K562 (cell line): Measurements from ENCODE around the gene RPS6KA2. TPM values are rescaled to one million over a fixed set of nuclear protein-coding genes. Genes with fewer than 3 reads are reported as not detected.

Experiments
- ATAC-seq: fragments of 200-7000 bp; cut with Tn5 transposase; 3 replicates; pipeline ENCODE4 v1.9.1; 2020; ENCODE audit warnings: moderate library complexity
- BruUV-seq: library from RNA; stranded (reverse); fragments of 400-500 nt; replicated peaks from 2 replicates; lab custom pipeline; 2021; lab: Mats Ljungman, UMichigan
- CTCF ChIA-PET: fragments of 300-600 bp; formaldehyde crosslinking; extraction: SDS; loops from one replicate; lab custom pipeline; 2021; ENCODE audit warnings: low intra/inter-chr PET ratio; lab: Yijun Ruan, JAX
- POLR2A ChIA-PET: fragments of 300-600, 350-650 bp; sonication (Branson Sonifier 250); formaldehyde crosslinking; extraction: SDS; loops from one replicate; lab custom pipeline; 2021; ENCODE audit warnings: antibody characterized with exemption, inconsistent platforms; lab: Yijun Ruan, JAX
- DNase-seq, 4 experiments: peaks; one replicate each; pipeline versions ENCODE4 v3.0.0 to v3.0.0-alpha.2; 2011 to 2018; ENCODE audit warnings: low spot score in 3 of 4, mixed read lengths in 3 of 4; ENCODE audit errors: extremely low read depth in 1 of 4
- FAIRE-seq: peaks from 2 replicates; lab custom pipeline; 2011; peaks lifted over from hg19 to GRCh38; lab: Jason Lieb, UNC
- H2AFZ ChIP-seq: 2 replicates; pipeline ENCODE4 v1.6.0; 2011; ENCODE audit warnings: low read depth, low read length, control low read depth, inconsistent platforms
- H3K27ac ChIP-seq: fragments of 200-600 bp; 3 replicates; pipeline ENCODE4 v1.8.0; 2011; ENCODE audit warnings: low read depth, mild to moderate bottlenecking, control low read depth, inconsistent platforms, low read length, moderate library complexity, mixed read lengths; ENCODE audit errors: extremely low read depth
- H3K27me3 ChIP-seq, 2 experiments: fragments of 300-600 bp in 1 of 2; 2 replicates in 1 of 2; 3 replicates in 1 of 2; pipeline versions ENCODE4 v1.6.0 to v1.8.0; 2011; ENCODE audit warnings: inconsistent platforms in 2 of 2, low read length in 2 of 2, mild to moderate bottlenecking in 1 of 2, mixed read lengths in 1 of 2, moderate library complexity in 1 of 2; ENCODE audit not compliant: control insufficient read depth in 2 of 2, insufficient read depth in 2 of 2
- H3K36me3 ChIP-seq: fragments of 300-600 bp; 3 replicates; pipeline ENCODE4 v1.8.0; 2011; ENCODE audit warnings: mild to moderate bottlenecking, low read length, inconsistent platforms; ENCODE audit not compliant: control insufficient read depth, insufficient read depth
- H3K4me1 ChIP-seq, 2 experiments: fragments of 200-600 bp in 1 of 2; replicated peaks in 1 of 2; 2 replicates in 1 of 2; 3 replicates in 1 of 2; pipeline versions ENCODE4 v1.5.1 to v1.8.0; 2011; ENCODE audit warnings: inconsistent platforms in 2 of 2, low read length in 2 of 2, mild to moderate bottlenecking in 1 of 2, mixed read lengths in 1 of 2, moderate library complexity in 1 of 2; ENCODE audit not compliant: control insufficient read depth in 2 of 2, insufficient read depth in 2 of 2
- H3K4me2 ChIP-seq: 2 replicates; pipeline ENCODE4 v1.6.1; 2011; ENCODE audit warnings: low read length, control low read depth, inconsistent platforms, mixed read lengths; ENCODE audit not compliant: insufficient read depth
- H3K4me3 ChIP-seq: fragments of 200-600 bp; sonication (generic), shearing (Covaris generic); 2 replicates; pipeline ENCODE4 v1.5.1; 2016; ENCODE audit warnings: control low read depth, inconsistent platforms
- H3K79me2 ChIP-seq: fragments of 200-600 bp; 3 replicates; pipeline ENCODE4 v1.8.0; 2011; ENCODE audit warnings: low read length, inconsistent platforms; ENCODE audit not compliant: control insufficient read depth, insufficient read depth
- H3K9ac ChIP-seq, 2 experiments: 2 replicates each; pipeline versions ENCODE4 v1.6.0 to v1.6.1; 2011; ENCODE audit warnings: low read depth in 2 of 2, low read length in 2 of 2, control low read depth in 1 of 2, inconsistent platforms in 1 of 2, mild to moderate bottlenecking in 1 of 2, mixed read lengths in 1 of 2; ENCODE audit not compliant: insufficient read depth in 1 of 2
- H3K9me1 ChIP-seq: one replicate; pipeline ENCODE4 v1.6.0; 2011; ENCODE audit warnings: inconsistent platforms, mild to moderate bottlenecking, low read length, moderate library complexity; ENCODE audit not compliant: control insufficient read depth, insufficient read depth
- H3K9me3 ChIP-seq: replicated peaks from 2 replicates; pipeline ENCODE4 v1.5.1; 2011; ENCODE audit warnings: low read depth, low read length, inconsistent platforms; ENCODE audit not compliant: control insufficient read depth, insufficient read depth
- H4K20me1 ChIP-seq: replicated peaks from 2 replicates; pipeline ENCODE4 v1.6.1; 2011; ENCODE audit warnings: low read length, inconsistent platforms, mixed read lengths; ENCODE audit not compliant: control insufficient read depth, insufficient read depth
- GTF2E2 ChIP-seq: fragments of 200-800 bp; sonication (Bioruptor generic); IDR thresholded peaks from 2 replicates; pipeline ENCODE4 v1.6.1; 2016; ENCODE audit warnings: missing genetic modification characterization, missing compliant biosample characterization
- MYNN ChIP-seq, 2 experiments: sonication (generic); formaldehyde crosslinking in 1 of 2; IDR thresholded peaks; 2 replicates each; pipeline versions ENCODE4 v1.5.0 to v1.6.1; 2016 to 2020; ENCODE audit warnings: antibody characterized with exemption in 1 of 2, missing genetic modification reagents in 1 of 2
- NFRKB ChIP-seq: fragments of 450-650 bp; IDR thresholded peaks from 2 replicates; pipeline ENCODE4 v1.6.1; 2016; ENCODE audit warnings: low read depth
- TCF7L2 ChIP-seq: fragments of 150-350 bp; IDR thresholded peaks from 2 replicates; pipeline ENCODE4 v1.6.1; 2016; ENCODE audit warnings: low read depth, mild to moderate bottlenecking, low read length, moderate library complexity
- YBX1 ChIP-seq: fragments of 450-650 bp; IDR thresholded peaks from 2 replicates; pipeline ENCODE4 v1.7.1; 2016; ENCODE audit warnings: mild to moderate bottlenecking
- ZNF707 ChIP-seq: fragments of 250-450 bp; sonication (Bioruptor Pico); conservative IDR thresholded peaks from 2 replicates; pipeline ENCODE4 v1.8.0; 2022; ENCODE audit warnings: inconsistent platforms, mild to moderate bottlenecking, moderate library complexity
- WGBS: fragments of 100-300 bp; shearing (Covaris generic); methylation state at CpG from one replicate; pipeline ENCODE4 v1.1.6; 2016; ENCODE audit warnings: low coverage, mixed read lengths; ENCODE audit not compliant: insufficient coverage; ENCODE audit errors: missing lambda C conversion rate; 5-methylcytosine and 5-hydroxymethylcytosine counted together
- in situ Hi-C: fragments of 300-500 bp; cut with MboI; formaldehyde crosslinking; loops from 4 replicates; pipeline ENCODE4 v1.15.0; 2018; ENCODE audit warnings: inconsistent platforms, mixed read lengths
- intact Hi-C: fragments of 100-400 bp; cut with micrococcal nuclease; formaldehyde crosslinking; loops from 2 replicates; pipeline ENCODE4 v1.14.2; 2022
- polyA plus RNA-seq, 8 experiments: library from polyadenylated mRNA; depleted of rRNA in 4 of 8; stranded (reverse) in 5 of 8; unstranded in 3 of 8; fragments of >200 nt; fragmentation: Nextera tagmentation in 2 of 8; fragmentation: Illumina TruSeq in 1 of 8; extraction: Ambion mirVana in 2 of 8; extraction: Trizol in 1 of 8; gene quantifications; 2 replicates each; pipeline versions ENCODE4 v1.2.1 to v1.2.3, GENCODE V29; 2011 to 2014; ENCODE audit warnings: inconsistent platforms in 1 of 8, missing spikeins in 1 of 8
- total RNA-seq, 7 experiments: library from RNA; depleted of rRNA in 6 of 7; stranded (reverse); fragments of >200 nt in 6 of 7; fragmentation: Illumina TruSeq in 2 of 7; extraction: Trizol in 2 of 7; gene quantifications; 2 replicates each; pipeline versions ENCODE4 v1.2.1 to v1.2.3, GENCODE V29; 2011 to 2021; ENCODE audit warnings: low replicate concordance in 1 of 7
- TF ChIP-seq, protein P1 (sequence below): IDR thresholded peaks from 2 replicates; pipeline ENCODE4 v1.6.1; 2012; ENCODE audit warnings: low read depth, low read length, improper control_type of control experiment, borderline replicate concordance

Gene RPS6KA2
- total and polyA plus RNA-seq, 9 of the 15 experiments (the other 6 are each of a cell fraction or from before 2014, with no cell fraction given), result 0.29 to 1.00 (median 0.53) TPM

DNA sequence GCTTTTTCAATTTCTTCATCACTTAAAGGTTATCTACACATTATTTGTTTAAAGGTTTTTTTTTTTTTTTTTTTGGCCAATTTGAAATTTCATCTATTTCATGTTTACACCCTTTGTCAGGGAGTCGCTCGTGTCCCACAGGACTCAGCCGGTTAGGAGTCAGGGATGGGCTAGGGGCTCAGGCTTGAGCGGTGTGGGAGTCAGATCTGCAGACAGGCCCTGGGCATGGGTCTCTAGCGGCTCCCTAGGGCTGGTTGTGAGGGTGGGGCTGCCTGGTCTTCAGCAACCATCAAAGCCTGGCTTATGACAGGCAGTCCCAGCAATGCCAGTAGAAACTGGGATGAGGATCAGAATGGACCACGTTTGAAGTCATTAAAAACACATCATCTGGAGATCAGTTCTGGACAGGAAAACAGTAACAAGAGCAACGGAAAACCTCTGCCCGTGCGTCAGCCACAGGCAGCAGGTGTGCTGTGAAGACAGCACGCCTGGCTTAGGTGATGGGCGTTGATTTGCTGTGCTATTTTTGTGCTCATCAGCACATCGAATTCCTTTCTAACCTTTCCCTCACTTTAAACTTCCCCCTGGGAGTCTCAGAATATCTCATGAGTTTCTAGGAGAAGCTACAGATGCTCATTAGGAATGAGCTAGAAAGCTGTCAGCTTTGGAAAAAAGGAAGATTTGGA is 153.0 kb downstream of the RPS6KA2 start:
- ChIA-PET CTCF (no interaction called here), POLR2A (no interaction called here)
- H2AFZ ChIP-seq, result no peak overlapping the region
- no peak overlapping the region for H3K4me2 ChIP-seq
- peaks cover 5% of the 10 kb centered on the region for H3K9me1 ChIP-seq
- TF ChIP-seq NFRKB, result no peak
- TF ChIP-seq ZNF707, result no peak
- TF ChIP-seq TCF7L2, result no peak
- TF ChIP-seq, protein P1, sequence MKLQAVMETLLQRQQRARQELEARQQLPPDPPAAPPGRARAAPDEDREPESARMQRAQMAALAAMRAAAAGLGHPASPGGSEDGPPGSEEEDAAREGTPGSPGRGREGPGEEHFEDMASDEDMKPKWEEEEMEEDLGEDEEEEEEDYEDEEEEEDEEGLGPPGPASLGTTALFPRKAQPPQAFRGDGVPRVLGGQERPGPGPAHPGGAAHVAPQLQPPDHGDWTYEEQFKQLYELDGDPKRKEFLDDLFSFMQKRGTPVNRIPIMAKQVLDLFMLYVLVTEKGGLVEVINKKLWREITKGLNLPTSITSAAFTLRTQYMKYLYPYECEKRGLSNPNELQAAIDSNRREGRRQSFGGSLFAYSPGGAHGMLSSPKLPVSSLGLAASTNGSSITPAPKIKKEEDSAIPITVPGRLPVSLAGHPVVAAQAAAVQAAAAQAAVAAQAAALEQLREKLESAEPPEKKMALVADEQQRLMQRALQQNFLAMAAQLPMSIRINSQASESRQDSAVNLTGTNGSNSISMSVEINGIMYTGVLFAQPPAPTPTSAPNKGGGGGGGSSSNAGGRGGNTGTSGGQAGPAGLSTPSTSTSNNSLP, result no peak
- no peak for TF ChIP-seq MYNN (IDR thresholded peaks at IDR 0.05)
- TF ChIP-seq MYNN (CRISPR knock-in tag; IDR thresholded peaks at IDR 0.05), result no peak
- no peak for TF ChIP-seq YBX1
- no peak for TF ChIP-seq GTF2E2 (tag)
- H3K9me3 ChIP-seq, result no peaks in the 10 kb centered on the region
- no peak overlapping the region for H3K27ac ChIP-seq
- peaks cover 0 to 9% of the 10 kb centered on the region in 2 experiments; a peak in 1 of 5 replicates for H3K4me1 ChIP-seq
- in situ Hi-C loops (no loop called here), intact Hi-C loops (no loop called here)
- H3K36me3 ChIP-seq, result no peaks in the 10 kb centered on the region
- no TSS peak for BruUV-seq
- no peak overlapping the region for H3K4me3 ChIP-seq
- H3K27me3 ChIP-seq, result peaks cover 65 to 94% of the 10 kb centered on the region in 2 experiments
- peaks cover 6% of the 10 kb centered on the region; the same call in 1 of the 2 replicates for H4K20me1 ChIP-seq
- no peak overlapping the region for H3K9ac ChIP-seq
- no peaks in the 10 kb centered on the region for H3K79me2 ChIP-seq
- WGBS, result 0% methylated on average over 12 of the region's 12 CpGs
- DNase-seq (no peak), ATAC-seq (no peak), FAIRE-seq (no peak)
